ENCODE data around the gene SERPINA3.

DNA sequence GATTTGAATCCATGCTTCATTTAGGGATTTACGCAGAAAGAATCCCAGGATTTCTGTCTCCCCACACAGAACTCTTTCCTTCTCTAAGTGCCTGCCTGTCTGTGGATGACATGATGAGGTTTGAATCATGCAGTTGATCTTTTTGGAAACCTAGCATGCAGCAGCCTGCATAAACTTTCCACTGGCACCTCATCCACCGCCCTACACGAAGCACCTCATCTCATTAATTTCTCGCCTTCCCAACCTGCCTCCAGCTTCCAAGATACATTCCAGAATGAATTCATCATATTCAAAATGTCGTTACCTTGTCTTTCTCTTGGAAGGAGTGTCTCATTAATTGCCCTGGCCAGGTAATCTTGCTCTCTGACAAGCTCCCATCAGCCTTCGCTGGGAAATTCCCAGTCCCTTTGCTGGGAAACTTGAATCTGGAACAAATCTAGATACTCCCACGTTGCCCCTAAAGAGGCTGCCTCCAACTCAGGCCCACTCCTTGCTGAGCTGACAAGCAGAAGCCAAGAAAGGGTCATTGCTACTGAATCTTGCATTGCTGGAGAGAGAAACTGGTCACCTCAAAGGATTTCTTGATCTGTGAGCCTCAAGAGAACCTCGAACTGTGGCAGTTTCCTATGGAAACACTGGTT lies 48.2 kb downstream of the SERPINA3 start:
- TF ChIP-seq, protein P1, sequence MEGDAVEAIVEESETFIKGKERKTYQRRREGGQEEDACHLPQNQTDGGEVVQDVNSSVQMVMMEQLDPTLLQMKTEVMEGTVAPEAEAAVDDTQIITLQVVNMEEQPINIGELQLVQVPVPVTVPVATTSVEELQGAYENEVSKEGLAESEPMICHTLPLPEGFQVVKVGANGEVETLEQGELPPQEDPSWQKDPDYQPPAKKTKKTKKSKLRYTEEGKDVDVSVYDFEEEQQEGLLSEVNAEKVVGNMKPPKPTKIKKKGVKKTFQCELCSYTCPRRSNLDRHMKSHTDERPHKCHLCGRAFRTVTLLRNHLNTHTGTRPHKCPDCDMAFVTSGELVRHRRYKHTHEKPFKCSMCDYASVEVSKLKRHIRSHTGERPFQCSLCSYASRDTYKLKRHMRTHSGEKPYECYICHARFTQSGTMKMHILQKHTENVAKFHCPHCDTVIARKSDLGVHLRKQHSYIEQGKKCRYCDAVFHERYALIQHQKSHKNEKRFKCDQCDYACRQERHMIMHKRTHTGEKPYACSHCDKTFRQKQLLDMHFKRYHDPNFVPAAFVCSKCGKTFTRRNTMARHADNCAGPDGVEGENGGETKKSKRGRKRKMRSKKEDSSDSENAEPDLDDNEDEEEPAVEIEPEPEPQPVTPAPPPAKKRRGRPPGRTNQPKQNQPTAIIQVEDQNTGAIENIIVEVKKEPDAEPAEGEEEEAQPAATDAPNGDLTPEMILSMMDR (IDR thresholded peaks at IDR 0.05; ENCODE audit: low read depth, low read length, poor library complexity, severe bottlenecking): no peak
- no peak for TF ChIP-seq EZH2phosphoT487 (IDR thresholded peaks at IDR 0.05; ENCODE audit: borderline replicate concordance, low read length)

All from DOHH2 (cell line).